ENCODE measurements around the gene MAP3K15.

Gene MAP3K15

GRCh38 chrX:19388064-19388679, 127.1 kb downstream of the MAP3K15 start:
- no peak for DNase-seq (ENCODE audit: low read depth in 1 of 2, low spot score in 1 of 2)
- Histone ChIP-seq H3K27me3 (ENCODE audit: insufficient read depth, poor library complexity, severe bottlenecking) (no peaks in the 10 kb centered on the region), H3K4me3 (replicated peaks; ENCODE audit: insufficient read depth, low read length) (no peak overlapping the region), H3K27ac (replicated peaks) (no peak overlapping the region)
- TF ChIP-seq POLR2AphosphoS5 (IDR thresholded peaks at IDR 0.05; ENCODE audit: low read depth) (no peak), CTCF (IDR thresholded peaks at IDR 0.05; ENCODE audit: insufficient read depth, low read length) (no peak), REST (IDR thresholded peaks at IDR 0.05; ENCODE audit: insufficient replicate concordance, low read depth) (no peak), SPI1 (IDR thresholded peaks at IDR 0.05; ENCODE audit: borderline replicate concordance, low read depth) (no peak), GABPA (IDR thresholded peaks at IDR 0.05; ENCODE audit: low read depth) (no peak)

DNA sequence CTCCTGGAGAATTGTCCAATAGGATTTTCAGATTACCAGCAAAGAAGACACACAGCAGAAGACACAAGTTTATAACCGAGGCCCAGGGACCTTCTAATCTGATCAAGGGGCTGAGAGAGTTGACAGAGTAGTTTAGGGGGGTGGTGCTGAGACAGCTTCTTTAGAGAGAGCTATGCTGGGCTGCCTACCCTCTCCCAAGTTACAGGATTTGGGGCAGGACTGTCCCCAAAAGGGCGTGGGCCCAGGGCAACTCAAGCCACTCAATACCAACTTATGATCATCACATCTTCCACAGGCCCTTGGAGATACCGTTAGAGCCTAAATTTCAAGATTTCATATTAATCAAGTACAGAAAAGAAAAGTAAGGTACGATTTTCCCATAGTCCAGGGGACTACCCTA, 128.6 kb downstream of the MAP3K15 start:
- Histone ChIP-seq H3K4me3 (replicated peaks; ENCODE audit: insufficient read depth, low read length) (no peak overlapping the region), H3K27ac (replicated peaks) (no peak overlapping the region), H3K27me3 (ENCODE audit: insufficient read depth, poor library complexity, severe bottlenecking) (no peaks in the 10 kb centered on the region)
- DNase-seq (ENCODE audit: low read depth in 1 of 2, low spot score in 1 of 2) = no peak
- TF ChIP-seq GABPA (IDR thresholded peaks at IDR 0.05; ENCODE audit: low read depth) (no peak), POLR2AphosphoS5 (IDR thresholded peaks at IDR 0.05; ENCODE audit: low read depth) (no peak), REST (IDR thresholded peaks at IDR 0.05; ENCODE audit: insufficient replicate concordance, low read depth) (no peak), SPI1 (IDR thresholded peaks at IDR 0.05; ENCODE audit: borderline replicate concordance, low read depth) (no peak), CTCF (IDR thresholded peaks at IDR 0.05; ENCODE audit: insufficient read depth, low read length) (no peak)

GRCh38 chrX:19382555-19383145, 132.7 kb downstream of the MAP3K15 start:
- TF ChIP-seq REST (IDR thresholded peaks at IDR 0.05; ENCODE audit: insufficient replicate concordance, low read depth) (no peak), GABPA (IDR thresholded peaks at IDR 0.05; ENCODE audit: low read depth) (no peak), POLR2AphosphoS5 (IDR thresholded peaks at IDR 0.05; ENCODE audit: low read depth) (no peak), CTCF (IDR thresholded peaks at IDR 0.05; ENCODE audit: insufficient read depth, low read length) (no peak), SPI1 (IDR thresholded peaks at IDR 0.05; ENCODE audit: borderline replicate concordance, low read depth) (no peak)
- Histone ChIP-seq H3K27ac (replicated peaks) (no peak overlapping the region), H3K27me3 (ENCODE audit: insufficient read depth, poor library complexity, severe bottlenecking) (no peaks in the 10 kb centered on the region), H3K4me3 (replicated peaks; ENCODE audit: insufficient read depth, low read length) (no peak overlapping the region)
- peak; percentile 23 to 80 for DNase-seq (ENCODE audit: low read depth in 1 of 2, low spot score in 1 of 2)
